H1 (cell line): ENCODE measurements around the gene SLC2A4. TPM values are rescaled to one million over a fixed set of nuclear protein-coding genes. Genes with fewer than 3 reads are reported as not detected.

ENCODE experiments used
- CTCF ChIA-PET: fragments of 300-600 bp; sonication (Branson Sonifier 250); formaldehyde crosslinking; loops from one replicate; lab custom pipeline; 2021; ENCODE audit not compliant: partially characterized antibody; lab: Charles Lee
- POLR2A ChIA-PET: fragments of 300-600 bp; sonication (Branson Sonifier 250); formaldehyde crosslinking; loops from one replicate; lab custom pipeline; 2021; ENCODE audit warnings: inconsistent platforms; ENCODE audit not compliant: partially characterized antibody; lab: Charles Lee
- DNase-seq, 2 experiments: peaks; one replicate each; pipeline versions ENCODE4 v3.0.0 to v3.0.0-alpha.2; 2010 to 2022; ENCODE audit warnings: low spot score in 2 of 2, low read depth in 1 of 2, mixed read lengths in 1 of 2
- FAIRE-seq: peaks from 2 replicates; lab custom pipeline; 2011; peaks lifted over from hg19 to GRCh38; lab: Jason Lieb, UNC
- H2AFZ ChIP-seq: 2 replicates; pipeline ENCODE4 v1.8.1; 2012; ENCODE audit warnings: low read length, inconsistent platforms
- H2AK5ac ChIP-seq: 2 replicates; pipeline ENCODE4 v1.6.1; 2013; ENCODE audit warnings: low read depth, low read length
- H2BK120ac ChIP-seq: replicated peaks from 2 replicates; pipeline ENCODE3; 2013; ENCODE audit warnings: low read depth, low read length, inconsistent platforms
- H2BK12ac ChIP-seq: 2 replicates; pipeline ENCODE4 v1.6.1; 2013; ENCODE audit warnings: low read depth, low read length
- H2BK15ac ChIP-seq: 2 replicates; pipeline ENCODE4 v1.6.1; 2013; ENCODE audit warnings: low read length
- H2BK20ac ChIP-seq: 2 replicates; pipeline ENCODE4 v1.6.1; 2013; ENCODE audit warnings: low read length
- H2BK5ac ChIP-seq: 2 replicates; pipeline ENCODE4 v1.6.1; 2013; ENCODE audit warnings: low read depth, low read length
- H3K14ac ChIP-seq: 2 replicates; pipeline ENCODE4 v1.6.1; 2013; ENCODE audit warnings: inconsistent platforms; ENCODE audit not compliant: insufficient read length
- H3K18ac ChIP-seq: 2 replicates; pipeline ENCODE4 v1.6.1; 2013; ENCODE audit warnings: low read length; ENCODE audit errors: extremely low read depth
- H3K23ac ChIP-seq: 2 replicates; pipeline ENCODE4 v1.6.1; 2013; ENCODE audit warnings: inconsistent platforms; ENCODE audit not compliant: insufficient read length
- H3K23me2 ChIP-seq: 2 replicates; pipeline ENCODE4 v1.6.1; 2013; ENCODE audit warnings: low read depth, low read length
- H3K27ac ChIP-seq: 2 replicates; pipeline ENCODE4 v1.6.1; 2011; ENCODE audit warnings: low read depth, low read length, inconsistent platforms
- H3K27me3 ChIP-seq, 4 experiments: replicated peaks in 1 of 4; 1 replicate in 1 of 4; 2 replicates in 3 of 4; pipeline versions ENCODE4 v1.6.1 to v1.8.1; 2011 to 2013; ENCODE audit warnings: low read length in 3 of 4, mild to moderate bottlenecking in 3 of 4, inconsistent platforms in 2 of 4, mixed read lengths in 2 of 4, moderate library complexity in 1 of 4; ENCODE audit not compliant: control insufficient read depth in 3 of 4, insufficient read depth in 3 of 4; ENCODE audit errors: extremely low read depth in 1 of 4
- H3K36me3 ChIP-seq, 4 experiments: 2 replicates each; pipeline versions ENCODE4 v1.6.1 to v1.8.1; 2011 to 2013; ENCODE audit warnings: mild to moderate bottlenecking in 4 of 4, low read length in 3 of 4, moderate library complexity in 2 of 4, control low read depth in 1 of 4, inconsistent platforms in 1 of 4; ENCODE audit not compliant: insufficient read depth in 4 of 4, control insufficient read depth in 2 of 4
- H3K4ac ChIP-seq: replicated peaks from 2 replicates; pipeline ENCODE3; 2013; ENCODE audit warnings: low read length, low read depth, mixed read lengths, inconsistent platforms; ENCODE audit not compliant: insufficient read length
- H3K4me1 ChIP-seq, 4 experiments: replicated peaks in 1 of 4; 1 replicate in 1 of 4; 2 replicates in 3 of 4; pipeline versions ENCODE4 v1.6.1 to v1.8.1; 2011 to 2013; ENCODE audit warnings: low read length in 3 of 4, inconsistent platforms in 2 of 4, mixed read lengths in 1 of 4; ENCODE audit not compliant: insufficient read depth in 4 of 4, control insufficient read depth in 3 of 4
- H3K4me2 ChIP-seq, 2 experiments: 2 replicates each; pipeline versions ENCODE4 v1.6.1 to v1.8.1; 2011 to 2013; ENCODE audit warnings: low read depth in 2 of 2, low read length in 2 of 2, control low read depth in 1 of 2, inconsistent platforms in 1 of 2, mild to moderate bottlenecking in 1 of 2; ENCODE audit not compliant: insufficient read depth in 1 of 2
- H3K4me3 ChIP-seq, 4 experiments: fragments of 200-600, 300-600 bp in 1 of 4; sonication (generic), shearing (Covaris generic), sonication (Bioruptor Twin) in 1 of 4; 2 replicates each; pipeline versions ENCODE4 v1.5.1 to v1.8.1; 2011 to 2016; ENCODE audit warnings: low read length in 4 of 4, low read depth in 3 of 4, control low read depth in 2 of 4, inconsistent platforms in 2 of 4, mild to moderate bottlenecking in 2 of 4, mixed read lengths in 1 of 4, moderate library complexity in 1 of 4; ENCODE audit not compliant: insufficient read depth in 2 of 4; ENCODE audit errors: extremely low read depth in 1 of 4
- H3K56ac ChIP-seq: replicated peaks from 2 replicates; pipeline ENCODE3; 2013; ENCODE audit warnings: low read depth, mild to moderate bottlenecking, mixed read lengths, low read length, inconsistent platforms; ENCODE audit not compliant: insufficient read length
- H3K79me1 ChIP-seq: 2 replicates; pipeline ENCODE4 v1.6.1; 2013; ENCODE audit warnings: low read depth, low read length, control low read depth
- H3K79me2 ChIP-seq, 2 experiments: 2 replicates each; pipeline versions ENCODE4 v1.6.1 to v1.8.1; 2012 to 2013; ENCODE audit warnings: low read length in 2 of 2, mild to moderate bottlenecking in 2 of 2, inconsistent platforms in 1 of 2; ENCODE audit not compliant: insufficient read depth in 2 of 2, control insufficient read depth in 1 of 2
- H3K9ac ChIP-seq, 4 experiments: replicated peaks in 1 of 4; 1 replicate in 1 of 4; 2 replicates in 3 of 4; pipeline versions ENCODE4 v1.6.1 to v1.8.1; 2011 to 2013; ENCODE audit warnings: low read depth in 3 of 4, low read length in 3 of 4, control low read depth in 2 of 4, mild to moderate bottlenecking in 2 of 4, moderate library complexity in 2 of 4, inconsistent platforms in 1 of 4; ENCODE audit errors: extremely low read depth in 1 of 4
- H3K9me3 ChIP-seq, 2 experiments: 2 replicates each; pipeline versions ENCODE4 v1.6.1 to v1.8.1; 2012 to 2013; ENCODE audit warnings: mild to moderate bottlenecking in 2 of 2, moderate library complexity in 2 of 2, control low read depth in 1 of 2, inconsistent platforms in 1 of 2, low read depth in 1 of 2, low read length in 1 of 2, mixed read lengths in 1 of 2; ENCODE audit not compliant: insufficient read depth in 2 of 2
- H4K20me1 ChIP-seq, 2 experiments: replicated peaks in 1 of 2; 2 replicates each; pipeline versions ENCODE3 to v1.8.1; 2011 to 2013; ENCODE audit warnings: inconsistent platforms in 2 of 2, low read length in 2 of 2, mild to moderate bottlenecking in 1 of 2; ENCODE audit not compliant: insufficient read depth in 2 of 2, control insufficient read depth in 1 of 2
- H4K5ac ChIP-seq: 2 replicates; pipeline ENCODE4 v1.6.1; 2013; ENCODE audit warnings: low read length, low read depth, mixed read lengths, inconsistent platforms; ENCODE audit not compliant: insufficient read length
- H4K8ac ChIP-seq: 2 replicates; pipeline ENCODE4 v1.8.0; 2013; ENCODE audit warnings: mild to moderate bottlenecking, moderate library complexity, low read length, inconsistent platforms; ENCODE audit not compliant: insufficient read depth; ENCODE audit errors: extremely low read depth
- H4K91ac ChIP-seq: replicated peaks from 2 replicates; pipeline ENCODE3; 2013; ENCODE audit warnings: low read length, mixed read lengths, inconsistent platforms; ENCODE audit not compliant: insufficient read length
- EP300 ChIP-seq, 2 experiments: IDR thresholded peaks; 1 replicate in 1 of 2; 2 replicates in 1 of 2; pipeline ENCODE4 v1.6.1; 2011 to 2012; ENCODE audit warnings: low read depth in 2 of 2, low read length in 2 of 2, mild to moderate bottlenecking in 2 of 2, borderline replicate concordance in 1 of 2, inconsistent platforms in 1 of 2, moderate library complexity in 1 of 2
- JUN ChIP-seq: IDR thresholded peaks from 2 replicates; pipeline ENCODE4 v1.6.1; 2011; ENCODE audit warnings: low read depth, mild to moderate bottlenecking, improper control_type of control experiment, low read length
- WGBS, 2 experiments: shearing (Covaris generic) in 1 of 2; methylation state at CpG; one replicate each; pipeline versions ENCODE4 v1.1.6 to v1.1.7; 2013 to 2015; ENCODE audit warnings: low lambda C conversion rate in 2 of 2, mixed read lengths in 2 of 2, inconsistent platforms in 1 of 2, low coverage in 1 of 2, missing lambda C conversion rate in 1 of 2; ENCODE audit not compliant: insufficient replicate concordance in 2 of 2, insufficient coverage in 1 of 2, insufficient read length in 1 of 2; ENCODE audit errors: extremely low coverage in 1 of 2, missing lambda C conversion rate in 1 of 2; 5-methylcytosine and 5-hydroxymethylcytosine counted together
- polyA plus RNA-seq, 7 experiments: library from polyadenylated mRNA; depleted of rRNA in 3 of 7; stranded (reverse) in 5 of 7; unstranded in 2 of 7; fragments of >200 nt in 5 of 7; fragments of 200-250 nt in 2 of 7; gene quantifications; 1 replicate in 5 of 7; 2 replicates in 1 of 7; 4 replicates in 1 of 7; pipeline versions ENCODE4 v1.2.1 to v1.2.3, GENCODE V29; 2011 to 2013; ENCODE audit warnings: missing spikeins in 2 of 7, mixed read lengths in 2 of 7
- total RNA-seq: library from RNA; stranded (reverse); fragmentation: NEBNext Ultra II Directional; extraction: Animal tissue kit (Norgen Biotek cat#: 25700); gene quantifications from 2 replicates; pipeline ENCODE4 v1.2.1, GENCODE V29; 2021

SLC2A4 gene
- total and polyA plus RNA-seq, 2 of the 8 experiments (the other 6 are each of a cell fraction or from before 2014, with no cell fraction given) = 5.7 to 6.9 TPM

GRCh38 chr17:7306911-7307685 lies 25.6 kb downstream of the SLC2A4 start, which contains the start of gene EIF5A:
TSS of gene EIF5A (plus strand) at chr17:7307628. CDS start at chr17:7309636, 2,008 bp downstream.
- Histone ChIP-seq H3K79me1 (peaks cover 8% of the 10 kb centered on the region), H2AFZ (peak within 1 kb of the TSS; percentile 34), H4K5ac (peak within 1 kb of the TSS; percentile 85), H2BK15ac (0 out of 2 replicates have a peak within 1 kb of the TSS, but pooled peaks have one; percentile 88), H3K4ac (peak within 1 kb of the TSS; percentile 99), H4K20me1 (peaks cover 19 to 24% of the 10 kb centered on the region in 2 experiments), H2BK5ac (peak within 1 kb of the TSS; percentile 97), H3K23ac (no peak within 1 kb of the TSS), H2BK20ac (0 out of 2 replicates have a peak within 1 kb of the TSS, but pooled peaks have one; percentile 32), H3K4me3 (peak within 1 kb of the TSS; percentile 87 to 97 (median 90)), H3K36me3 (peaks cover 22 to 27% (median 24%) of the 10 kb centered on the region in 4 experiments), H3K18ac (peak within 1 kb of the TSS; percentile 97), H3K79me2 (peaks cover 17 to 35% of the 10 kb centered on the region in 2 experiments), H3K27me3 (no peaks in the 10 kb centered on the region), H3K14ac (no peak within 1 kb of the TSS), H3K27ac (peak within 1 kb of the TSS; percentile 92), H2AK5ac (peak within 1 kb of the TSS; percentile 96; the same call in 1 of the 2 replicates), H4K8ac (peak within 1 kb of the TSS; percentile 88), H2BK120ac (peak within 1 kb of the TSS; percentile 70), H3K4me2 (peak within 1 kb of the TSS; percentile 88 to 99), H4K91ac (peak within 1 kb of the TSS; percentile 88), H2BK12ac (0 out of 2 replicates have a peak within 1 kb of the TSS, but pooled peaks have one; percentile 19), H3K9ac (peak within 1 kb of the TSS; percentile 94 to 100 (median 98)), H3K23me2 (peaks cover 10% of the 10 kb centered on the region), H3K4me1 (peaks cover 0 to 14% (median 6%) of the 10 kb centered on the region in 4 experiments; a peak in 5 of 7 replicates), H3K9me3 (no peaks in the 10 kb centered on the region), H3K56ac (peak within 1 kb of the TSS; percentile 94)
- ChIA-PET CTCF (interaction anchor here (1.0 to 1.4 kb wide), 2 partner anchors 11 to 174 kb away, joined by 3 to 8 read pairs; no protein-coding TSS in a partner anchor), POLR2A (interaction anchor here (0.6 to 2.3 kb wide), 2 partner anchors 8 to 276 kb away, joined by 3 to 8 read pairs; partner anchors contain the start of gene GPS2)
- WGBS, 2 experiments = 1% methylated on average over 61 of the region's 64 CpGs; no CpG with 5 or more reads in 1 of the 2 experiments
- FAIRE-seq (peak; percentile 90), DNase-seq (peak; percentile 99 to 100)
- TF ChIP-seq JUN (no peak), EP300 (IDR thresholded peaks at IDR 0.05; ENCODE audit: borderline replicate concordance in 1 of 2, low read depth in 2 of 2, low read length in 2 of 2) (0 out of 3 replicates have a peak, but pooled peaks of 1 of the 2 experiments have one; percentile 45)
